ENCODE measurements around the gene S100A6. TPM values are rescaled to one million over a fixed set of nuclear protein-coding genes. Genes with fewer than 3 reads are reported as not detected.
"Not testable (repeated sequence)": the region's sequence is repeated elsewhere in the genome, so short reads cannot be mapped to it uniquely, and the experiment has no call there.

S100A6 gene
- total RNA-seq, 1 donor from 2014 or later = 154 TPM

DNA sequence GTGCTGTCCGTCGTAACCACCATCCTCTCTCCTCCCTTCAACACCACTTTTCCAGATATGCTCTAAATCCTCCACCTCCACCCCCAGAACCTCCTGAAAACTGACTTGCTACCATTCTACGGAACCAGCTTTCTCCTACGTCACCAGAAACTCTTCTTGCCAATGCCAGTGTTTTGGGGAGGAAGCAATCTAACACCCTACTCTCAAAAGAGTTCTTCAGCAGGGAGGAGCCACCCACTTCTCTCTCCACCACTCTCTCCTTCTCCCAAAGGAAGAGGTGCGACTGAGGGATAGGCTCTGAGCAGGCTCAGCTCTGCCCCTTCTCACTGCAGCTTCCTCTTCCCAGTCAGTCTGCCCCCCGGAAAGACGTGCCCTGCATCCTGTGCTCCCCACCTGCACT lies 35.9 kb upstream of the S100A6 start:
- DNase-seq (ENCODE audit: low spot score) = no peak

DNA sequence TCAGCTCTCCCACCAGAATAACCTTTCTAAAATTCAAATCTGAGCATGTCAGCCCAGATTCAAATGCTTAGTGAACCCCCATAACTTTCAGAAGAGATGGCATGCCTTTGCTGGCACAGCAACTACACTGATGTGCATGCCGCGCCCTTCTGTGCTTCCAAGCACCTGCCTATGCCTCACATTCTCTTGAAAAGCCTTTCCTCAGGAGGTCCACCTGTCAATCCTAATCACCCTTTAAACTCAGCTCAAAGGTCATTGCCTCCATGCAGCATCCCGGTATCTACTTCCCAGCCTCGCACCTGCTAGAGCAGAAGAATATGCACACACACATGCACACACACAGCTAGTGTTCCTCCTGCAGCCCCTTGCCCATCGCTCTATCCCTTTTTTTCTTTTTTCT lies 35.1 kb upstream of the S100A6 start:
- H3K4me3 Mint-ChIP-seq = no peak overlapping the region
- no peak for DNase-seq (ENCODE audit: low spot score)
- H3K36me3 Mint-ChIP-seq (ENCODE audit: low read depth) = no peaks in the 10 kb centered on the region
- no peak overlapping the region for H3K27ac Mint-ChIP-seq
- peaks cover 5% of the 10 kb centered on the region for H3K27me3 Mint-ChIP-seq (ENCODE audit: insufficient read depth)
- no peaks in the 10 kb centered on the region for H3K9me3 Mint-ChIP-seq
- intact Hi-C loops (cut with micrococcal nuclease) = no loop called here
- peaks cover 46% of the 10 kb centered on the region for H3K4me1 Mint-ChIP-seq (ENCODE audit: low read depth)

More for the DNA sequence above, 35.9 kb upstream of the S100A6 start:
- H3K4me1 Mint-ChIP-seq (ENCODE audit: low read depth) = peaks cover 39% of the 10 kb centered on the region
- H3K4me3 Mint-ChIP-seq = no peak overlapping the region
- intact Hi-C loops (cut with micrococcal nuclease) = loop anchor here (1.0 kb wide), 1 partner anchor 46 kb away; no protein-coding TSS in a partner anchor
- no peaks in the 10 kb centered on the region for H3K36me3 Mint-ChIP-seq (ENCODE audit: low read depth)
- H3K27me3 Mint-ChIP-seq (ENCODE audit: insufficient read depth) = peaks cover 5% of the 10 kb centered on the region
- no peaks in the 10 kb centered on the region for H3K9me3 Mint-ChIP-seq
- no peak overlapping the region for H3K27ac Mint-ChIP-seq

DNA sequence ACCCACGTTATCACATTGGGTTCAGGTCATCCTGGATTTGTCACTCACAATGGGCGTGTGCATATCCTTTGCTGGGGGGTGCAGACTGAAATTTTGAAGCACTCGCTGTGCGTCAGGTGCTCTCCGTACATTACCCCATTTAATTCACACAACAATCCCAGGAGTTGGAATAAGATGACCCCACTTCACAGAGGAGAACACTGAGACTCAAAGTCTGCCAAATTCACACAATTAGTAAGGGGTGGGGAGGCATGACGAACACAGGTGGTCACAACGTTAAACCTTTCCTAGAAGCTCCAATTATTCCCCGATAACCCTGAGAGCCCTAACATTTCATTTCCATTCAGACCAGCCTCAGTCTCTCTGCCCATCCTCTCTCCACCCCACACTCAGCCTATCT lies 33.7 kb upstream of the S100A6 start:
- no peaks in the 10 kb centered on the region for H3K9me3 Mint-ChIP-seq
- H3K27me3 Mint-ChIP-seq (ENCODE audit: insufficient read depth) = peaks cover 1% of the 10 kb centered on the region
- H3K27ac Mint-ChIP-seq = no peak overlapping the region
- no peak overlapping the region for H3K4me3 Mint-ChIP-seq
- intact Hi-C loops (cut with micrococcal nuclease) = loop anchor here (5.0 kb wide), 2 partner anchors 63 to 178 kb away; partner anchors contain the start of gene CHTOP
- no peaks in the 10 kb centered on the region for H3K36me3 Mint-ChIP-seq (ENCODE audit: low read depth)
- H3K4me1 Mint-ChIP-seq (ENCODE audit: low read depth) = peaks cover 54% of the 10 kb centered on the region
- no peak for DNase-seq (ENCODE audit: low spot score)

DNA sequence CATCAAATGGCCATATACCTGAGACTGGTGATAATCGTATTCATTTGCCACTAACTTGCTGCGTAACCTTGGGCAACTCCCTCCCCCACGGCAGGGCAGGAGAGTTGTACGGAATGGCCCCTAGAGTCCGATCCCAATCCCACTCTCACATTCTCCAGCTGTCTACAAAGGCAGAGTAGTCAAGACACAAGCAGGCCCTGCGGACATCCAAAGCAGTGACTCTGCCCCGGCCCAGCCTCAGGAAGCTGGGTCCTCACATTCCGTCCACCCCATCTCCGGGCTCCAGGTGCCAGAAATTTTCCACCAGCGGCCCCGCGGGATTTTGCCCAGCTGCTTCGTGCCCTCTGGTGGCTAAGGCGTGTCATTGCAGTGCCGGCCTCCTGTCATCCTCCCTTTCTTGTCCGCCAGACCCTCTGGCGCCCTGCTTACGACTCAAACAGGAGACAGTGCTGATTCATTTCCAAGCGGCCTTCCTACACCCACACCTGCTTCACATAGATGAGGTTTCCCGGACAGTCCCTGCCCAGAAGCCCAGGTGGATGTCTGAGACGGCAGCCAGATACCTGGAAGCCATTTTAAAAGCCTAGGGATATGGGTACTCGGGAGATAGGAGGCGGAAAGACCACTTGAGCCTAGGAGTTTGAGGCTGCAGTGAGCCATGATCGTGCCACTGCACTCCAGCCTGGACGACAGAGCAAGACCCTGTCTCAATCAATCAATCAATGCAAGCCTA lies 32.7 kb upstream of the S100A6 start:
- peak overlapping the region; percentile 66 for H3K4me3 Mint-ChIP-seq
- peaks cover 1% of the 10 kb centered on the region for H3K27me3 Mint-ChIP-seq (ENCODE audit: insufficient read depth)
- no peaks in the 10 kb centered on the region for H3K9me3 Mint-ChIP-seq
- intact Hi-C loops (cut with micrococcal nuclease) = loop anchor here (1.0 to 5.0 kb wide), 4 partner anchors 35 to 179 kb away; partner anchors contain the start of gene CHTOP
- H3K36me3 Mint-ChIP-seq (ENCODE audit: low read depth) = no peaks in the 10 kb centered on the region
- peak overlapping the region; percentile 78 for H3K27ac Mint-ChIP-seq
- DNase-seq (ENCODE audit: low spot score) = peak; percentile 72
- H3K4me1 Mint-ChIP-seq (ENCODE audit: low read depth) = peaks cover 54% of the 10 kb centered on the region

DNA sequence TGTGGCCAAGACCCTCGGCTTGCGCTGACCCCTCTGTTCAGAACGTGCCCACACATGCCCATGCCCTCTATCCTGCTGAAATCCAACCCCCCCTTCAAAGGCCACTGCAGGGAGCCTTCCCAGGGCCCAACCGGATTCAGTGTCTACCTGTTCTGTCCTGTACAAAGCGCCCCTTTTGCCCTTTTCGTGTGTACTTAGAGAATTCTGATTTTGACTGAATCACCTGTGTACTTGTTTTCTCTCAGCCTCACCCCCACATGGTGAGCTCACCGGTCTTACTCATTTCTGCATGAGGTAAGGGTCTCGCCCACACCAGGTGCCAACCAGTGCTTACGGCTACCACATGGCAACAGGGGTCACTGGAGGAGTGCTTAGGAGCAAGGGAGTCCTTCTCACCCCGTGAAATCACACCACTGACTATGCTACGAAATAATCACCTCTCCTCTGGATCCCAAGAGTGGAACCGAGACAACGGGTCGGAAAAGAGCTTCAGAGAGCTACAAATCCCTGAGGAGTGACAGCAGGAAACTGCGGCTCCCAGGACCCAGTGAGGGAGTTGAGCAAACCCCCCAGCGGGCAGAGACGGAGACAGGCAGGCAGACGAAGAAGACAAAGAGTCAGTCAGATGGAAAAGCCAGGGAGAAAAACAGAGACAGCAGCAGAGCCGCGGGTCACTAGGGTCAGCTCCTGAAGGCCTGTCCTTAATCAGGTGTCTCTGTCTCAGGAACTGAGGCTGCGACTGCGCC lies 32.0 kb upstream of the S100A6 start:
- Mint-ChIP-seq H3K4me3 (no peak overlapping the region), H3K36me3 (ENCODE audit: low read depth) (no peaks in the 10 kb centered on the region), H3K9me3 (no peaks in the 10 kb centered on the region), H3K27me3 (ENCODE audit: insufficient read depth) (peaks cover 1% of the 10 kb centered on the region), H3K4me1 (ENCODE audit: low read depth) (peaks cover 48% of the 10 kb centered on the region), H3K27ac (peak overlapping the region; percentile 54)
- intact Hi-C loops (cut with micrococcal nuclease) = loop anchor here (1.0 to 5.0 kb wide), 5 partner anchors 34 to 180 kb away; partner anchors contain the start of genes CHTOP and ILF2
- DNase-seq (ENCODE audit: low spot score) = no peak

DNA sequence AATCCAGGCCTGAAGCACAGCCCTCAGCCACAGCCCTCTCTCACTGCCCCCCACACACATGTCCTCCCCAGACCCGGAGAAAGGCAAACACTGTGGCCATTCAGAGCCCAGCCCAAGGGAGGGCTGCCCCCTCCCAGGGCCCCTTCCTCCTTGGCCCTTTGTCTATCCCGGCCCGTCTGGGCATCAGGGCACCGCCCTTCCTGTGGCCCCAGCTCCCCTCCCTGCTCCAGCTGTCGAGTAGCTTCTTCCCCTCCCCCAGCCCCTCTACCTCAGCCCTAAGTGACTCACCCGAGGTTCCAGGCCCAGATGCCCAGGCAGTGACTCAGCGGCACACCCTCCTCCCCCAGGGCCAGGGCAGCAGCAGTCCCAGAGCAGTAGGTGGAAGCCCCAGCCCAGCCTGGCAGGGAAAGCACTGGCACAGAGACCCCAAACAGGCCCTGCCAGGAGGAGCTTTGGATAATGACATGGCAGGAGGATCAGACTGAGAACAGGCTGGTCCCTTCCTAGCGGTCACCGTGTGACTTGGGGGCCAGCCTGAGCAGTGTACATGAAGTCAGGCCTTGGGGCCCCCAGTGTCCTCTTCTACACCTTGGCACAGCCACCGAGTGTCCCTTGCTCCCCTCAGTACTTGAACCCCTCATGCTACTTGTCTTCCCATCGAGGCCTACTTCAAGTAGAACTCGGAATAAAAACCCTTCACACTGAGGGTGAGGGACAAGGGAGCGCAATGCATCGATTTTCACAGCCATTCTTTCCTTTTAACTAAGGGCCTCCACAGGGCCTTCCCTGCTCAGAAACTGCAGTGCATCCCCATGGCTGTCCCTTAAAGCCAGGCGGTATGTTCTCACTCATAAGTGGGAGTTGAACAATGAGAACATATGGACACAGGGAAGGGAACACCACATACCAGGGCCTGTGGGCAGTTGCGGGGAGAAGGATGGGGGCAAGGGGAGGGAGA lies 30.9 kb upstream of the S100A6 start:
- Mint-ChIP-seq H3K4me1 (ENCODE audit: low read depth) (peaks cover 38% of the 10 kb centered on the region), H3K27me3 (ENCODE audit: insufficient read depth) (peaks cover 1% of the 10 kb centered on the region)

DNA sequence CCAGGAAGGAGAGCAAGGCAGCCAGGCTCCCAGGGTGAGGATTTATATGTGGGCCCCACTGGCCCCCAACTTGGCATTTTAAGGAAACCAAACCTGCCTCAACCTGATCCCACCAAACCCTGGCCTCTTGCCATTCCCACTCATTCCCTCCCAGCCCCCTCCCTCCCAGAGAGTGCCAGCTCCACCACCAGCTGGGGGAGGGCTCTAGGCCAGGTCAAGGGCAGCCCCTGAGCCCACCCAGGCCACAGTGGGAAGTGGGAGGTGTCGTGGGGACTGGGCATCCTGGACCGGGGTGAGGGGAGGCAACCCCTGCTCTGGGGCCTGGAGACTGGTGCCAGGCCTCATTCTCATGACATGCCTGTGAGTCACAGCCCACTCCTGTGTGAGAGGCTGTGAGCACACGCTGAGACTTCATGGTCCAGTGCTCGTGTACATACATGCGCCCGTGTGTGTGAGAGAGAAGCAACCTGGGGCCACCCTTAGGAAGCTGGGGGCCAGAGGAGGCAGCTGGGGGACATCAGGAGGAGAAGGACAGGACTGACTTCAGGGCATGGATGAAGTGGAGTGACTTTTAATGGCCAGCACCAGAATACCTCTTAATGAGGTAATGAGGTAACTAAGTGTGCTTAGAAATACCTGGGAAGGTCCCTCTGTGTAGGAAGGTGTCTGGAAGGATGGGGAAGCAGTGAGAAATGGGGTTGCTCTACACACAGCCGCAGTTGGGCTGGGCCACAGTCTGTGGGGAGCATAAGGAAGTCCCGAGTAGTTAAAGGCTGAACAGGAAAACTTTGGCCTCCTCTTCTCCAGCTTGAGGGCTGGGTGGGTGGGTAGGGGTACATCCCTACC lies 30.0 kb upstream of the S100A6 start, which contains the start of gene S100A2:
TSS of gene S100A2 (minus strand) at position 316 of the 846 bp plus-strand sequence. CDS start 1,967 bp downstream, outside the sequence.
- no peak for DNase-seq (ENCODE audit: low spot score)
- no peaks in the 10 kb centered on the region for H3K9me3 Mint-ChIP-seq

More for the DNA sequence above, 30.9 kb upstream of the S100A6 start:
- intact Hi-C loops (cut with micrococcal nuclease) = loop anchor here (1.0 to 5.0 kb wide), 4 partner anchors 21 to 181 kb away; partner anchors contain the start of genes CHTOP, ILF2 and S100A4
- H3K9me3 Mint-ChIP-seq = no peaks in the 10 kb centered on the region
- peak overlapping the region; percentile 89 for H3K27ac Mint-ChIP-seq
- peak overlapping the region; percentile 38 for H3K4me3 Mint-ChIP-seq
- DNase-seq (ENCODE audit: low spot score) = peak; percentile 72
- H3K36me3 Mint-ChIP-seq (ENCODE audit: low read depth) = no peaks in the 10 kb centered on the region

DNA sequence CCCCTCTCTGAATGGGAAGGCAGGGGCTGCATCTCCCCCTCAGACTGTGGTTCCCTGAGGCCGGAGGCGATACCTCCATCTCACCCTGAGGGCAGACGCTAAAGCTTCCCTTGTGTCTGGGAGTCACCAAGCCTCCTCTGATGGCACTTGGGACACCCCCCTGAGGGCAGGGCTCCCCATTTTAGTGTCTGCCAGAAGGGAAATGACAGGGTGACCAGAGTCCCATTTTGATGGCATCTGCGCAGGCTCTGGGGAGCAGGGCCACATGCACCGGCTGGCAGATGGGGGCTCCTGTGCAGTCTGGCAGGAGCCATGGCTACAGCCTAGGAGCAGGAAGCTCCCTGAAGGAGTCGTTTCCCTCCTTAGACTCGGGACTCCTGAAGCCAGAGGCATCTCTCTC lies 28.2 kb upstream of the S100A6 start:
- H3K4me1 Mint-ChIP-seq (ENCODE audit: low read depth) = peaks cover 35% of the 10 kb centered on the region
- H3K9me3 Mint-ChIP-seq = no peaks in the 10 kb centered on the region
- H3K4me3 Mint-ChIP-seq = no peak overlapping the region
- no peak for DNase-seq (ENCODE audit: low spot score)
- no peaks in the 10 kb centered on the region for H3K27me3 Mint-ChIP-seq (ENCODE audit: insufficient read depth)
- no peak overlapping the region for H3K27ac Mint-ChIP-seq
- intact Hi-C loops (cut with micrococcal nuclease) = no loop called here
- no peaks in the 10 kb centered on the region for H3K36me3 Mint-ChIP-seq (ENCODE audit: low read depth)

More for the DNA sequence above, 30.0 kb upstream of the S100A6 start, which contains the start of gene S100A2:
- peaks cover 35% of the 10 kb centered on the region for H3K4me1 Mint-ChIP-seq (ENCODE audit: low read depth)
- intact Hi-C loops (cut with micrococcal nuclease) = loop anchor here (1.0 to 5.0 kb wide), 4 partner anchors 20 to 182 kb away; partner anchors contain the start of genes CHTOP, ILF2 and S100A4
- H3K36me3 Mint-ChIP-seq (ENCODE audit: low read depth) = no peaks in the 10 kb centered on the region
- H3K27me3 Mint-ChIP-seq (ENCODE audit: insufficient read depth) = peaks cover 1% of the 10 kb centered on the region
- peak within 1 kb of the TSS; percentile 76 for H3K4me3 Mint-ChIP-seq
- H3K27ac Mint-ChIP-seq = peak within 1 kb of the TSS; percentile 100

DNA sequence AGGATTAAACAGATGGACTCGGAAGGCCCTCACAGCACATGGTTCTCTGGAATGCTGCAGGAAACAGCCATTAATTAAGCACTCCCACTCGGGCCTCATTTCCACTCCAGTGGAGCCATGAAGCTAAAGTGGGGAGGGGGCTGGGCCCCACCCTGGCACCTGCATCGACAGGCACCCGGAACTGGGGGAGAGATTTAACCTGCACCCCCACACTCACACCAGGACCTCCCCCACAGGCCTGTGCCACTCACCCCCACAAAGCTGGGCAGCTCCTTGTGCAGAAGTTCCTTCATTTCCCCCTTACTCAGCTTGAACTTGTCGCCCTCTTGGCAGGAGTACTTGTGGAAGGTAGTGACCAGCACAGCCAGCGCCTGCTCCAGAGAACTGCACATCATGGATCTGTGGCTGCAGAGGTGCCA lies 27.7 kb upstream of the S100A6 start:
- Mint-ChIP-seq H3K4me3 (no peak overlapping the region), H3K9me3 (no peaks in the 10 kb centered on the region), H3K27me3 (ENCODE audit: insufficient read depth) (no peaks in the 10 kb centered on the region), H3K27ac (no peak overlapping the region), H3K4me1 (ENCODE audit: low read depth) (peaks cover 31% of the 10 kb centered on the region), H3K36me3 (ENCODE audit: low read depth) (no peaks in the 10 kb centered on the region)
- intact Hi-C loops (cut with micrococcal nuclease) = no loop called here
- DNase-seq (ENCODE audit: low spot score) = no peak

DNA sequence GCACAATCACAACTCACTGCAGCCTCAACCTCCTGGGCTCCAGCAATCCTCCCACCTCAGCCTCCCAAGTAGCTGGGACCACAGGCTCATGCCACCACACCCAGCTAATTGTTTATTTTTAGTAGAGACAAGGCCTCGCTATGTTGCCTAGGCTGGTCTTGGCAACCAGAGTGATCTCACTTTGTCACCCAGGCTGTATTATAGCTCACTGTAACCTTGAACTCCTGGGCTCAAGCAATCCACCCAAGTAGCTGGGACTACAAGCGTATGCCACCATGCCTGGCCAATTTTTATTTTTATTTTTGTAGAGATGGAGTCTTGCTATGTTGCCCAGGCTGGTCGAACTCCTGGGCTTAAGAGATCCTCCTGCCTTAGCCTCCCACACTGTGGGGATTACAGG lies 26.2 kb upstream of the S100A6 start:
- H3K27ac Mint-ChIP-seq; H3K4me3 Mint-ChIP-seq; H3K36me3 Mint-ChIP-seq (ENCODE audit: low read depth); H3K27me3 Mint-ChIP-seq (ENCODE audit: insufficient read depth); intact Hi-C loops (cut with micrococcal nuclease); H3K9me3 Mint-ChIP-seq; DNase-seq (ENCODE audit: low spot score): not testable (repeated sequence)
- peaks cover 18% of the 10 kb centered on the region for H3K4me1 Mint-ChIP-seq (ENCODE audit: low read depth)

DNA sequence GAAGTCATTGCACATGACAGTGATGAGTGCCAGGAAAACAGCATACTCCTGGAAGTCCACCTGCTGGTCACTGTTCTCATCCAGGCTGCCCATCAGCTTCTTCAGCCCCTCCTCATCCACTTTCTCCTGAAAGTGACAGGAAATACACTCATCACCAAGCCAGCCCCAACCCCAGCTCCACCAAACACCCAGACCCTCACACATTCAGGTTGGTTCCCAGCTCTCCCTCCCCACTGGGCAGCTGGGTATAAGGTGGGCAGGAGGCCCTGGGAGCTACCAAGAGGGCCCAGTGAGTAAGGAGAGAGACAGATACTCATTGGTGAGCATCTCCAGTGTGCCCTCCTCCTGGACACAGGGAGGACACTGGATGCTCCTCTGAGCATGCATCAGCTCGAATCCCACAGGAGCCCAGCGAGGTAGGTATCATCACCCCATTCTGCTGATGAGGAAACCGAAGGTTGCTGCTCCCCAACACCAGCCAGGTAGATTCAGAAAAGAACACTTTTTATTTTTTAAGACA lies 25.7 kb upstream of the S100A6 start:
- Mint-ChIP-seq H3K4me1 (ENCODE audit: low read depth) (peaks cover 16% of the 10 kb centered on the region), H3K9me3 (no peaks in the 10 kb centered on the region), H3K36me3 (ENCODE audit: low read depth) (no peaks in the 10 kb centered on the region), H3K4me3 (no peak overlapping the region), H3K27me3 (ENCODE audit: insufficient read depth) (no peaks in the 10 kb centered on the region), H3K27ac (no peak overlapping the region)
- intact Hi-C loops (cut with micrococcal nuclease) = no loop called here
- DNase-seq (ENCODE audit: low spot score) = no peak

All from activated T-helper 1 cell treated with anti-CD3 and anti-CD28 coated beads, Interleukin-12 subunit alpha, Interleukin-12 subunit beta, Interleukin-2, Interleukin-4 antibody, amounts not matched to agents 30 ng/mL and 10 ng/mL and 1 ng/mL, durations not matched to agents 14 hours and 24 hours and 36 hours (primary cell).